GM15510 (cell line): Measurements from ENCODE around the gene SSH3.

ENCODE experiments used
- POLR2A ChIP-seq: IDR thresholded peaks from 3 replicates; pipeline ENCODE4 v1.6.1; 2011; ENCODE audit warnings: borderline replicate concordance; ENCODE audit not compliant: insufficient read length; ENCODE audit errors: extremely low read depth

Gene SSH3

DNA sequence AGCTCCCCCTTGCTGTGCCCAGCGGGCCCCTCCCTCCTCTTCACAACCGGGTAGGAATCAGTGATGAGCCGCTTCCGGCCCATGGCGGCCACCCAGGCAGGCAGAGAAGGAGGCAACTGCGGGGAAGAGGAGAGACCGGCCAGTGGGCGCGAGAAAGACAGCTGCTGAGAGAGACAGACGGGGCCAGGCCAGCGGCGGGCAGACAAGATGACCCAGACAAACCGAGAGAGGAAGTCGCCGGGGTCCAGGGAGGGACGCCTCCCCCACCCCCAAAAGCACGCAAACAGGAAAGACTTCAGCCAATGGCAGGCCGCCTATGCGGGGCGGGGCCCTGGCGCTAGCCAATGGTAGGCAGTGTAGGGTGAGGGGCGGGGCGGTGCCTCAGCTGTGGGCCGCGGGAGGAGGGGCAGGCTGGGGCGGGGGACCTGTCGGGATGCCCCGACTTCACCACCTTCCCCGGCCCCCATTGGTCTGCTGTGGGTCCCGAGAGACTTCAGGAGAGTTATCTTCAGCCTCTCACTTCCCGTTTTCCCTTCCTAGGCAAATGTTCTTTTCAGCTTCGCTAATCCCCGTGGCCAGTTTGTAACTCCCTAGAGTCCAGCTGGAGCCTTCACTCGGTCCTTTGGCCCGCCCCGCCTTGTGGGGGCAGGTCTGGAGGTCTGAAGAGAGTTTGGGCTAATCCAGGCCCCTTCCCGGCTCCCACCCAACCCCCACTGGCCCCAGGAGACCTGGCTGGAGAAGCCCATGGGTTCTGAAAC is 50.2 kb downstream of the SSH3 start, which contains the start of gene POLD4:
TSS of gene POLD4 (minus strand) at position 230 of the 758 bp plus-strand sequence. CDS start at position 83, 147 bp downstream.
- peak; percentile 93 for TF ChIP-seq POLR2A

DNA sequence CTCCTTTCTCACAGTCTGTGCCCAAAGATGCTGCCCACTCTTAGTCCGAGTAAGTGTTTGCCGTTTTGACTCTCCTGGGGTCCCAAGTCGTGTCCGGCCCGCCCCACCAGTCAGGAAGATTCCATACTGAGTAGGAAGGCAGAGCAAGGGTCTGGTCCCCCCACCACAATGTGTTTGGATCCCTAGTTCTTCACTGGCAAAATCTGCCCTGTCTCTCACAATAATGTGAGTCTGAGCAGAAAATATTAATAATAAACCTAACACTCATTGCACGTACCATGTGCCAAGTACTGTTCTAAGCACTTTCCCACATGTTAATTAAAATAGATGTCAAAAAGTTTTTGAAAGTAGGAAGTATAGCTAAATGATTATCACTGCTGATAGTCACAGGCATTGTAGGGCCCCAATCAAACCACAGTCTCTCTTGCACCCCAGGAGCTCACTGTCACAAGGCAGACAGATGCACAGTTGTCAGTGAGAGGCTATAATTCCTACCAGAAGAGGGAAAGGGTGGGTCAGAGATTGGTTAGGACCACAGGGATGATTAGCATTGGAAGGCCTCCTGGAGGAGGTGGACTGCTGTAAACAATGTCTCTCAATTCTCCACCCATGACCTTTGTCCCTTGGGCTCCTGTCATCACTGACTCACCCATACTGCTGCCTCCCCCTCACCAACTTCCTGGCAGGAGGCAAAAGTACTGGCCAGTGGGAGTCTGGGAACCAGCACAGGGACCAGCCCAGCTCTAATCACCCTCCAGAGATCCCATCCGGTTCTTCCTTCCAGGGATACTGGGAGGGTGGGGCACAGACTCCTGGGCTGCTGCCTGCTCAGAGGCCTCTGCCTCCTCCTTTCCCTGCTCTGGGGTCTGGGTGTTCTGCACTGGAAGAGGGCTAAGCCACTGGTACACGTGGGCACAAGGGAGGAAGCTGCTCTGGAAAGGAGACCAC is 51.0 kb downstream of the SSH3 start:
- TF ChIP-seq POLR2A, result no peak

DNA sequence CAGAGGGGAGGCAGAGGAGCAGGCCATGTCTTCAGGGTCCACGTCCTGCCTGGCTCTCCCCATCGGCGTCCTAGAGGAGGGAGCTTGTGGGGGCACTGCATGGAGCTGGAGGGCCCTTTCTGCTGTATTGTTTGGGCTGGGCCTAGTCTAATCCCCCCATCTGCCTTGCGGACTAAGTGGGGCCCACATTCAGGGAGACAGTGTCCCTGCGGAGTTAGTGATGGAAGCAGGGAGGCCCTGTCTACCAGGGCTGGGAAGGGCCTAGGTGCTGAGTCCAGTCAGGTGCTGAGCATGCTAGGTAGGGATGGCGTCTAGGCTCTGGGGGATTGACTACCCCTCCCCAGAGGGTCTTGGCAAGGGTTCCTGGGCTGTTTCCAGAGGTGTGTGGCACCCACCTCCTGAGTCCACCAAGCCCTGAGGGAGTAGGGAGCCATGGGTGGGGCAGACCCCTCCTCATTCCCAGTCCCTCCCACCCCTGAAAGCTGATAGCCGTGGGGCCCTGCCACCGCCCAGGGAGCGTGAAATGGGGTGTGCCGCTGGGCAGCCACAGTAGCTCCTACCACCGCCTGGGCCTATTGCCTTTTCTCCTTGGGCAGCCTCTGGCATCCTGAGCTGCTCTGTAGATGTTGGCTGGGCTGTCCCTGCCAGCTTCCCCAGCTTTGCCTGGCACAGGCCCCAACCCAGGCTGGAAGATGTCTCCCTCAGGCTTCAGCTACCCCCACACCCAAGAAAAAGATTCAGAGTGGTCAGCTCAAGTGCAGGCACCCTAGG is 51.9 kb downstream of the SSH3 start:
- no peak for TF ChIP-seq POLR2A

DNA sequence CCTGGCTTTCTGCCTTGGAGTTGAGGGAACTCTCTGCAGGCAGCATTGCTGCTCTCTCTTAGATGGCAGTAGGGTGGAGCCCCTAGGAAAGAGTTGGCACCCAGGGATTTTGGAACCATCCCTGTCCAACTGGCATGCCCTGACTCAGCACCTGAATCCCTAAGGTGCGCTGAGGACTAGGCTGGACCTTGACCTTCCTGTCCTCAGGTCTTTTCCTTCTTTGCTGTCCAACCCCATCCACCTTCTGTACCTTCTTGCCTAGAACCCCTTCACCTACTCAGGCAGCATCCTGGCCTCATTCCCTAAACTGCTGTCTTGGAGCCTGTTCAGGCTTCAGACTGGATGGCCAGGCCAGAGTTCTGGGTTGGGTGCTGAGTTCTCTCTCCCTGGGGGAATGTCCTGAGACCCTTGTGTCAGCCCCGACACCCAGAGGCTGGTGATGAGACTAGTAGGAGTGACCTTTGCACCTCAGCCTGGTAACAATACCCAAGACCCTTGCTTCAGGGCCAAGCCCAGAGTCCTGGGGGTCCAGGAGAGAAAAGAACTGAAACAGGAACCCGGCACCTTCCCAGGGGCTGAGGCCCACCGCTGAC is 52.6 kb downstream of the SSH3 start:
- no peak for TF ChIP-seq POLR2A

DNA sequence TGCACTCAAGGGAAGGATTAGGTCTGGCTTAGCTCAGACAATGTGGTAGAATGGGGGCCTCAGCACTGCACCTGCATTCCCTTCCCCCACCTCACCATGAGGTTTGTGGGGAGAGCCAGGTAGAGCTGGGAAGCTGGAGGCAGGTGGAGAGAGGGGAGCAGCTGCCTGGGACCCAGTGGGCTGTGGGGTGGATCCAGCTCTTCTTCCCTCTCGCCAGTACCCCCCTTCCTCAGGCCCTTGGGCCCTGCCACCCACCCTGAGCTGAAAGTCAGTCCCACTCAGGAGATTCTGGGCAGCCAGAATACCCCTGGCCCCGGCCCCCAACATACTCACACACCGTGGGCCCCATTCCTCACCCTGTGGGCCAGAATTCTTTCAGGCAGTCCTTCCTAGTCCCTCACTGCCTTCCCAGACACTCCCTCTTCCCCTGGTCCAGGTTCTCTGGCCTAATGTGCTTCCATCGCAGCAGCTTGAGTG is 53.1 kb downstream of the SSH3 start:
- no peak for TF ChIP-seq POLR2A

DNA sequence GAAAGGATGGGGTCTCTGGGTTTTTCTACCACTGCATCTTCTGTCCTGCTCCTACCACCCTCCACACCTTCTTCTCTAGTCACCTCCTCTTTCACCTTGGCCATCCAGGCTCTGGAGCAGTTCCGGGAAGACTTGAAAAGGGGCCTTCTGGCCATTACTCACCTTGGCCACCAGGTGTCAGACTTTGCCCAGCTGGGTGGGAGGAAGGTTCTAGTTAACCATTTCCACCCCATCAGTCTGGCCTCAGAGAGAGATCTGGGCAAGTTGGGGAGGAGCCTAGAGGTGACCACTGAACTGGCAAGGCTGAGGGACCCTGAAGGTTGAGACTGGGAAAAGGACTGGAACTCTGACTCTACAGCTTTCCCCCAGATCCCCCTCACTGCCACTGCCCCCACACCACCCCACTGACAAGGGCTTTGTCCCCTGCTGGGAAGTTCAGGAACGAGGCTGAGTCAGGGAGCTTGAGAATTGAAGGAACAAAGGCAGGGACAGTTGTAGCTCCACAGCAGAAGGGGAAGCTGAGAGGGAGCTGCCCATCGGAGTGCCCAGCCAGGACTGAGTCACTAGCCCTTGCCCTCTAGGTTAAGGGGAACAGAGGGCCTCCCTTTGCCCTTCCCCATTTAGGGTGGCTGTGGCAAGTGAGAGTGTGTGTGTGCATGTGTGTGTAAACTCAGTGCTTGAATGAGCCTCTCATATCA is 53.7 kb downstream of the SSH3 start:
- no peak for TF ChIP-seq POLR2A

DNA sequence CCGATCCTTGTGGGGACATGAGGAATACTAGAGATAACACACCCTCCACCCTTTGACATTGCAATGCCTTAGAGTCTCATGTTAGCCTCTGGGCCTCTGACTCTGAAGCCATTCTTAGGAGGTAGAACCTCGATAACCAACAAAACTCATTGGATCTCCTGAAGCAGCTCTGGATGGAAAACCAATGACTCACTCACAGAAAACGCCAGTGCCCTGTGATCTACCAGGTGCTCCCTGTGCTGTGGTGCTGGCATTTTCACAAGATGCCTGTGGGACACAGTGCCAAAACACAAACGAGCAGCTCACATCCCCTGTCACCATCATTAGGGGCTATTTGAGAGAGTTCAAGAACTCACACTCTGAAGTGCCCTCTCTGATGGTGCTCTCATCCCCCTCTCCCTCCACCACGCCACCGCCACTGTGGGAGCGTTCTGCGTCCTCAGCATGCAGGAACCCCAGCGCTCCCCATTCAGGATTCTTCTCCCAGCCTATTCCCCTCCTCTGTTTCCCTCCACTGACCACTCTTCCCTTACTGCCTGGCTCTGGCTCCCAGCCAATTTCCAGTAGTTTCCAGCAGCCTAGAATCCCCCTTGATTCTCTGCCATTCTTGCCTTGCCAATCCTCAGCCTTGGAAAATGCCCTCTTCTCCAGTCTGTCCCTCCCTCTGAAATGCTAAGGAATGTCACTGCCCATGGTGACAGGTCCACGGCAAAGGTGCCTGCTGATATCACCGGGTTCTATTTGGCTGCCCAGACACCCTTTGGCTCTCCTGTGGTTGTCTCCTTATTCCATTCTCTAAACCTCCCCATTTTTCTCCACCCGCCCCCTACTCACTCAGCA is 54.7 kb downstream of the SSH3 start:
- TF ChIP-seq POLR2A, result no peak
